Measurements from ENCODE around the gene RPS6KB2.
A peak's percentile ranks its signal among the peaks of the same experiment; 100 is the strongest.

Gene RPS6KB2

GRCh38 chr11:67435031-67435726 lies 6.9 kb downstream of the RPS6KB2 start:
- TF ChIP-seq POLR2A (IDR thresholded peaks at IDR 0.05; ENCODE audit: extremely low read depth, insufficient read length): no peak
- no peak for TF ChIP-seq MYC (IDR thresholded peaks at IDR 0.05; ENCODE audit: low read depth, low read length)
- TF ChIP-seq CTCF (IDR thresholded peaks at IDR 0.05; ENCODE audit: low read depth, low read length): no peak
- peak overlapping the region; percentile 94 for H3K4me3 ChIP-seq (ENCODE audit: low read depth, low read length)
- DNase-seq (ENCODE audit: low read depth): peak; percentile 51

- TF ChIP-seq MYC (IDR thresholded peaks at IDR 0.05; ENCODE audit: low read depth, low read length) (no peak), MAX (IDR thresholded peaks at IDR 0.05; ENCODE audit: low read depth, low read length) (no peak), POLR2A (IDR thresholded peaks at IDR 0.05; ENCODE audit: extremely low read depth, insufficient read length) (no peak), CTCF (IDR thresholded peaks at IDR 0.05; ENCODE audit: low read depth, low read length) (no peak)
- no peak for DNase-seq (ENCODE audit: low read depth)
- peak overlapping the region; percentile 94 for H3K4me3 ChIP-seq (ENCODE audit: low read depth, low read length)
Measured at GRCh38 chr11:67435727-67436458, 7.6 kb downstream of the RPS6KB2 start.

GRCh38 chr11:67436459-67437081 lies 8.3 kb downstream of the RPS6KB2 start:
- DNase-seq (ENCODE audit: low read depth): peak; percentile 96
- peak overlapping the region; percentile 94 for H3K4me3 ChIP-seq (ENCODE audit: low read depth, low read length)
- no peak for TF ChIP-seq CTCF (IDR thresholded peaks at IDR 0.05; ENCODE audit: low read depth, low read length)
- peak; percentile 93 for TF ChIP-seq MYC (IDR thresholded peaks at IDR 0.05; ENCODE audit: low read depth, low read length)
- TF ChIP-seq POLR2A (IDR thresholded peaks at IDR 0.05; ENCODE audit: extremely low read depth, insufficient read length): peak; percentile 42
- peak; percentile 92 for TF ChIP-seq MAX (IDR thresholded peaks at IDR 0.05; ENCODE audit: low read depth, low read length)

- peak; percentile 96 for DNase-seq (ENCODE audit: low read depth)
- H3K4me3 ChIP-seq (ENCODE audit: low read depth, low read length): peak within 1 kb of the TSS; percentile 94
- peak; percentile 51; the same call in 1 of the 2 replicates for TF ChIP-seq MYC (IDR thresholded peaks at IDR 0.05; ENCODE audit: low read depth, low read length)
- TF ChIP-seq CTCF (IDR thresholded peaks at IDR 0.05; ENCODE audit: low read depth, low read length): no peak
- TF ChIP-seq MAX (IDR thresholded peaks at IDR 0.05; ENCODE audit: low read depth, low read length): peak; percentile 31; the same call in 1 of the 2 replicates
- TF ChIP-seq POLR2A (IDR thresholded peaks at IDR 0.05; ENCODE audit: extremely low read depth, insufficient read length): peak; percentile 96
Measured at GRCh38 chr11:67437082-67437808, 9.0 kb downstream of the RPS6KB2 start, which contains the start of gene PTPRCAP. Gene PTPRCAP (minus strand): TSS chr11:67437682. CDS start chr11:67437619, 63 bp downstream.

- no peak for DNase-seq (ENCODE audit: low read depth)
- H3K4me3 ChIP-seq (ENCODE audit: low read depth, low read length): peak overlapping the region; percentile 94
- TF ChIP-seq MAX (IDR thresholded peaks at IDR 0.05; ENCODE audit: low read depth, low read length) (no peak), POLR2A (IDR thresholded peaks at IDR 0.05; ENCODE audit: extremely low read depth, insufficient read length) (no peak), MYC (IDR thresholded peaks at IDR 0.05; ENCODE audit: low read depth, low read length) (no peak), CTCF (IDR thresholded peaks at IDR 0.05; ENCODE audit: low read depth, low read length) (no peak)
Measured at GRCh38 chr11:67437809-67438157, 9.5 kb downstream of the RPS6KB2 start.

All from NB4 (cell line).